ENCODE data around the gene SLC1A7.

GRCh38 chr1:53076721-53077598 is 65.5 kb downstream of the SLC1A7 start:
- TF ChIP-seq, protein P1, sequence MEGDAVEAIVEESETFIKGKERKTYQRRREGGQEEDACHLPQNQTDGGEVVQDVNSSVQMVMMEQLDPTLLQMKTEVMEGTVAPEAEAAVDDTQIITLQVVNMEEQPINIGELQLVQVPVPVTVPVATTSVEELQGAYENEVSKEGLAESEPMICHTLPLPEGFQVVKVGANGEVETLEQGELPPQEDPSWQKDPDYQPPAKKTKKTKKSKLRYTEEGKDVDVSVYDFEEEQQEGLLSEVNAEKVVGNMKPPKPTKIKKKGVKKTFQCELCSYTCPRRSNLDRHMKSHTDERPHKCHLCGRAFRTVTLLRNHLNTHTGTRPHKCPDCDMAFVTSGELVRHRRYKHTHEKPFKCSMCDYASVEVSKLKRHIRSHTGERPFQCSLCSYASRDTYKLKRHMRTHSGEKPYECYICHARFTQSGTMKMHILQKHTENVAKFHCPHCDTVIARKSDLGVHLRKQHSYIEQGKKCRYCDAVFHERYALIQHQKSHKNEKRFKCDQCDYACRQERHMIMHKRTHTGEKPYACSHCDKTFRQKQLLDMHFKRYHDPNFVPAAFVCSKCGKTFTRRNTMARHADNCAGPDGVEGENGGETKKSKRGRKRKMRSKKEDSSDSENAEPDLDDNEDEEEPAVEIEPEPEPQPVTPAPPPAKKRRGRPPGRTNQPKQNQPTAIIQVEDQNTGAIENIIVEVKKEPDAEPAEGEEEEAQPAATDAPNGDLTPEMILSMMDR (IDR thresholded peaks at IDR 0.05) = no peak
- TF ChIP-seq EZH2 (IDR thresholded peaks at IDR 0.05; ENCODE audit: borderline replicate concordance, insufficient read depth, low read depth, low read length, poor library complexity, severe bottlenecking) = no peak
